Measurements from ENCODE around the gene CT45A9.
"Not testable (repeated sequence)": the region's sequence is repeated elsewhere in the genome, so short reads cannot be mapped to it uniquely, and the experiment has no call there.

Gene CT45A9, protein sequence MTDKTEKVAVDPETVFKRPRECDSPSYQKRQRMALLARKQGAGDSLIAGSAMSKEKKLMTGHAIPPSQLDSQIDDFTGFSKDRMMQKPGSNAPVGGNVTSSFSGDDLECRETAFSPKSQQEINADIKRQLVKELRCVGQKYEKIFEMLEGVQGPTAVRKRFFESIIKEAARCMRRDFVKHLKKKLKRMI

GRCh38 chrX:135871712-135872111 lies at the start of gene CT45A9:
Gene CT45A9 (minus strand): TSS chrX:135871812. CDS start chrX:135868061, 3,751 bp downstream.
- DNase-seq, result not testable (repeated sequence)

GRCh38 chrX:135920516-135920915 lies 48.9 kb upstream of the CT45A9 start:
- DNase-seq, result not testable (repeated sequence)

DNA sequence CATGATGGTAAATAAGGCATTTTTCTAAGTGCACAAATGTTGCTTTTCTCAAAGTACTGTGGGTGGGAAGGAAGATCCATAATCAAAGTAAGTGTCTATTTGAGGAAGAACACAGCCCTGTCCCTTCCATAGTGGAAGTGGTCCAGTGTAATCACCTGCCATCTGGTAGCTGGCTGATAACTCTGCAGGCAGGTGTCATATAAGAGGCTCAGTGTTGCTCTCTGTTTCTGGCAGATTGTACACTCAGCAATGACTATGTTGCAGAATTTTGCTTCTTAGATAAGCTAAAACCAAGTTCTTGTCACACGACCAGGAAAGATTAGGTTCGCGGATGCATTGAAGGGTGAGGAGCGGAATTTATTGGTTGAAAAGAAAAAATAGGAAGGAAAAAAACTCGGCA lies 42.8 kb upstream of the CT45A9 start:
- no peak for DNase-seq

GRCh38 chrX:135910251-135910650 lies 38.6 kb upstream of the CT45A9 start:
- no peak for DNase-seq

DNA sequence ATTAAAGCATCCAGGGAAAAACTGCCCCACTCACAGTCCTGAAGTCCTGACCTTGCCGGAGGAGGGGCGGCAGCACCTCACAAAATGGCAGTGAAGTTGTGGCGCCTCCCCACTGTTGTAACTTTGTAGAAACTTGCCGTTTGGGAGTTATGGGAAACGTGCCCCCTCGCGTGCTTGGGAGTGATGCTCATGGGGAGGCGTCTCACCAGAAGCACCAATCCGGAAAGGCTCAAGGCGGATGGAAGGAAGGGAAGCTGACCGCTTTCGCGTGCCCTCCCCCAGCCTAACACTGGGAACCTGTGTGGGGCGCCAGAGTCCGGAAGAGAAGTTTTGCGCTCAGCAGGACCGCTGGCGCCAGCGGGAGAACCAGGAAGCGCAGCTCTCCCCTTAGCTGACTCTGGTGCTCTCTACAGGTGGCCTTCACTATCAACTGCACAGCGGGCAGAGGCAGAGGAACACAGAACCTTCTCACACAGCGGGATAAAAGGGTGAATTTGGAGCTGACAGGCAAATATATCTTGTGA lies 21.7 kb upstream of the CT45A9 start, which contains the start of the genes CT45A10 and SAGE1:
Gene CT45A10 (minus strand): TSS at position 151 of the 524 bp plus-strand sequence. CDS start 8,100 bp downstream, outside the sequence.
Gene SAGE1 (plus strand): TSS at position 423 of the 524 bp plus-strand sequence. CDS start 2,527 bp downstream, outside the sequence.
- DNase-seq, result no peak

GRCh38 chrX:135892781-135893180 lies 21.2 kb upstream of the CT45A9 start:
- no peak for DNase-seq

DNA sequence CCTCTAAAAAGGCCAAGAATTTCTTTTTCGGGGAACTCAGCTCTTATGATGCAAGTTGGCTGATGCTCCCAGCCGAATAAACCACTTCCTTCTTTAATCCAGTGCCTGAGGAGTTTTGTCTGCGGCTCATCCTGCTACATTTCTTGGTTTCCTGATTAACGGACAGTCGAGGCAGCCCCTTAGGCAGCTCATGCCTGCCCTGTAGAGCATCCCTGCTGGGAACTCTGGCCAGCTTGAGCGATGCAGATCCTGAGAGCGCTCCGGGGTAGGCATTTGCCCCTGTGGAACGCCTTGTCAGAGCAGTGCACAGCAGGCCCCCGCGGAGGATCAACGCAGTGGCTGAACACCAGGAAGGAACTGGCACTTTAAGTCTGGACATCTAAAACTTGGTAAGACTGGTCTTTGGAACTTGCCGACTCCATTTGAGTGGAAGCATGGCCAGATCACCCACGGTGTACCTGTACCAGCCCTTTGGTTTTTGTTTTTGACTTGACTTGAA lies 18.5 kb upstream of the CT45A9 start:
- DNase-seq, result no peak

DNA sequence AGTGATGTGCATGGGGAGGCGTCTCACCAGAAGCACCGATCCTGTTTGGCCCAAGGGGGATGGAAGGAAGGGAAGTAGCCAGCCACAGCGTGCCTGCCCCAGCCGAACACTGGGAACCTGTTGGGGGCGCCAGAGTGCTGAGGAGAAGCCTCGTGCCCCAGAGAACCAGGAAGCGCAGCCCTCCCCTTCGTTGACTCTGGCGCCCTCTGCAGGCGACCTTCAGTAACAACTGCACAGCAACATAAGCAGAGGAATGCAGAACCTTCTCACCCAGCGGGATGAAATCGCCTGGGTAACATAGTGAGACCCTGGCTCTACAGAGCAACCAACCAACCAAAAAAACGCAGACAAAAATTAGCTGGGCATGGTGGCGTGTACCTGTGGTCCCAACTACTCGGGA lies 17.4 kb upstream of the CT45A9 start:
- DNase-seq, result not testable (repeated sequence)

DNA sequence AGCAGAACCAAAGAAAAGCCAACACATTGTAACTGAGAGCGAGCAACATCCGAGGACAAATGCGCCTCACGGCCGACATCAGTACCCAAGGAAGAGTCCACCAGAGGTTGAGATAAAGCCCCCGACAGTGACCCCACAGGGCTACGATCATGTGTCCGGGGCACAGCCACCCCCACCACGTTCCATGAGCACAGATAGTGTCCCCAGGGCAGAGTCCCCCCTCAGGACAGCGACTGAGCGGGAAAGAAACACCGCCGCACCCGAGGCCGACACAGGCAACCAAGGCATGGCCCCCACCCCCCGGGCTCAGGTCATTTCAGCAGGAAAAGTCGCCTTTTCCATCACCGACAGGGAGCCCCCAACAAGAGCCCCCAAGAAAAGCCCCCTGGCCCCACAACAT lies 16.6 kb upstream of the CT45A9 start:
- DNase-seq, result not testable (repeated sequence)

GRCh38 chrX:135882741-135883140 lies 11.1 kb upstream of the CT45A9 start:
- not testable (repeated sequence) for DNase-seq

- not testable (repeated sequence) for DNase-seq
These were observed 17.2 kb downstream of the CT45A9 start, which contains the start of gene CT45A8 for GRCh38 chrX:135854438-135854837. Gene CT45A8 (minus strand): TSS chrX:135854538. CDS start chrX:135850783, 3,755 bp downstream.

GRCh38 chrX:135837180-135837579 lies 34.4 kb downstream of the CT45A9 start, which contains the start of gene CT45A7:
Gene CT45A7 (minus strand): TSS chrX:135837280. CDS start chrX:135833533, 3,747 bp downstream.
- not testable (repeated sequence) for DNase-seq

DNA sequence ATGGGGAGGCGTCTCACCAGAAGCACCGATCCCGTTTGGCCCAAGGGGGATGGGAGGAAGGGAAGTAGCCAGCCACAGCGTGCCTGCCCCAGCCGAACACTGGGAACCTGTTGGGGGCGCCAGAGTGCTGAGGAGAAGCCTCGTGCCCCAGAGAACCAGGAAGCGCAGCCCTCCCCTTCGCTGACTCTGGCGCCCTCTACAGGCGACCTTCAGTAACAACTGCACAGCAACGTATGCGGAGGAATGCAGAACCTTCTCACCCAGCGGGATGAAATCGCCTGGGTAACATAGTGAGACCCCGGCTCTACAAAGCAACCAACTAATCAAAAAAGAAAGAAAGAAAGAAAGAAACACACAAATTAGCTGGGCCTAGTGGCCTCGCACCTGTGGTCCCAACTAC lies 51.7 kb downstream of the CT45A9 start, which contains the start of gene CT45A2:
Gene CT45A2 (minus strand): TSS at position 101 of the 400 bp plus-strand sequence. CDS start 3,747 bp downstream, outside the sequence.
- DNase-seq, result not testable (repeated sequence)
